ENCODE measurements around the gene RALGPS1.

Gene RALGPS1

GRCh38 chr9:127097683-127098082 is 183.1 kb downstream of the RALGPS1 start:
- Histone ChIP-seq H3K9me3 (ENCODE audit: insufficient read depth, low read length) (no peaks in the 10 kb centered on the region), H3K9ac (ENCODE audit: low read length) (no peak overlapping the region), H2AFZ (ENCODE audit: low read depth, low read length) (no peak overlapping the region), H3K4me3 (ENCODE audit: low read length) (no peak overlapping the region), H3K79me2 (ENCODE audit: low read length) (no peaks in the 10 kb centered on the region), H4K20me1 (ENCODE audit: insufficient read depth, low read length) (no peaks in the 10 kb centered on the region), H3K4me1 (ENCODE audit: low read length) (no peaks in the 10 kb centered on the region), H3K4me2 (ENCODE audit: low read length) (no peak overlapping the region), H3K27me3 (ENCODE audit: low read depth, low read length) (no peaks in the 10 kb centered on the region), H3K27ac (ENCODE audit: low read length) (no peak overlapping the region), H3K36me3 (replicated peaks; ENCODE audit: low read depth, low read length) (no peaks in the 10 kb centered on the region)
- TF ChIP-seq CTCF (IDR thresholded peaks at IDR 0.05; ENCODE audit: low read depth, low read length) (no peak), EZH2phosphoT487 (IDR thresholded peaks at IDR 0.05; ENCODE audit: low read depth) (no peak)

GRCh38 chr9:127098916-127099553 is 184.5 kb downstream of the RALGPS1 start:
- Histone ChIP-seq H3K79me2 (ENCODE audit: low read length) (no peaks in the 10 kb centered on the region), H3K27ac (ENCODE audit: low read length) (no peak overlapping the region), H3K4me2 (ENCODE audit: low read length) (no peak overlapping the region), H3K9me3 (ENCODE audit: insufficient read depth, low read length) (no peaks in the 10 kb centered on the region), H3K4me3 (ENCODE audit: low read length) (no peak overlapping the region), H4K20me1 (ENCODE audit: insufficient read depth, low read length) (no peaks in the 10 kb centered on the region), H3K9ac (ENCODE audit: low read length) (no peak overlapping the region), H3K4me1 (ENCODE audit: low read length) (no peaks in the 10 kb centered on the region), H2AFZ (ENCODE audit: low read depth, low read length) (no peak overlapping the region), H3K27me3 (ENCODE audit: low read depth, low read length) (no peaks in the 10 kb centered on the region), H3K36me3 (replicated peaks; ENCODE audit: low read depth, low read length) (no peaks in the 10 kb centered on the region)
- TF ChIP-seq CTCF (IDR thresholded peaks at IDR 0.05; ENCODE audit: low read depth, low read length) = no peak
- TF ChIP-seq EZH2phosphoT487 (IDR thresholded peaks at IDR 0.05; ENCODE audit: low read depth) = no peak

GRCh38 chr9:127099664-127100063 is 185.1 kb downstream of the RALGPS1 start:
- Histone ChIP-seq H3K27ac (ENCODE audit: low read length) (no peak overlapping the region), H2AFZ (ENCODE audit: low read depth, low read length) (no peak overlapping the region), H3K79me2 (ENCODE audit: low read length) (no peaks in the 10 kb centered on the region), H3K4me2 (ENCODE audit: low read length) (no peak overlapping the region), H3K27me3 (ENCODE audit: low read depth, low read length) (no peaks in the 10 kb centered on the region), H3K4me3 (ENCODE audit: low read length) (no peak overlapping the region), H3K9me3 (ENCODE audit: insufficient read depth, low read length) (no peaks in the 10 kb centered on the region), H4K20me1 (ENCODE audit: insufficient read depth, low read length) (no peaks in the 10 kb centered on the region), H3K4me1 (ENCODE audit: low read length) (no peaks in the 10 kb centered on the region), H3K9ac (ENCODE audit: low read length) (no peak overlapping the region), H3K36me3 (replicated peaks; ENCODE audit: low read depth, low read length) (no peaks in the 10 kb centered on the region)
- no peak for TF ChIP-seq CTCF (IDR thresholded peaks at IDR 0.05; ENCODE audit: low read depth, low read length)
- TF ChIP-seq EZH2phosphoT487 (IDR thresholded peaks at IDR 0.05; ENCODE audit: low read depth) = no peak

- Histone ChIP-seq H3K4me2 (ENCODE audit: low read length) (no peak overlapping the region), H3K4me1 (ENCODE audit: low read length) (no peaks in the 10 kb centered on the region), H3K36me3 (replicated peaks; ENCODE audit: low read depth, low read length) (no peaks in the 10 kb centered on the region), H4K20me1 (ENCODE audit: insufficient read depth, low read length) (no peaks in the 10 kb centered on the region), H3K9ac (ENCODE audit: low read length) (no peak overlapping the region), H2AFZ (ENCODE audit: low read depth, low read length) (no peak overlapping the region), H3K9me3 (ENCODE audit: insufficient read depth, low read length) (no peaks in the 10 kb centered on the region), H3K4me3 (ENCODE audit: low read length) (no peak overlapping the region), H3K27ac (ENCODE audit: low read length) (no peak overlapping the region), H3K79me2 (ENCODE audit: low read length) (no peaks in the 10 kb centered on the region), H3K27me3 (ENCODE audit: low read depth, low read length) (no peaks in the 10 kb centered on the region)
- no peak for TF ChIP-seq CTCF (IDR thresholded peaks at IDR 0.05; ENCODE audit: low read depth, low read length)
These were observed 187.6 kb downstream of the RALGPS1 start for GRCh38 chr9:127102176-127102575.

Data from OCI-LY3 (cell line).